Measurements from ENCODE around the gene UCHL5.
"Not testable (repeated sequence)": the region's sequence is repeated elsewhere in the genome, so short reads cannot be mapped to it uniquely, and the experiment has no call there.

The UCHL5 gene

GRCh38 chr1:192984080-192984479 is 75.1 kb downstream of the UCHL5 start:
- in situ Hi-C loops (cut with HindIII; ENCODE audit: low pct_unique_long_range_greater_than_20kb, low sequenced_read_pairs) = no loop called here
- no peak for TF ChIP-seq JUND (IDR thresholded peaks at IDR 0.05; ENCODE audit: low read depth)
- DNase-seq (ENCODE audit: low read depth in 1 of 2, low spot score in 1 of 2) = no peak

- in situ Hi-C loops (cut with HindIII; ENCODE audit: low pct_unique_long_range_greater_than_20kb, low sequenced_read_pairs) = no loop called here
- peak in 1 of 2 experiments; percentile 24 for DNase-seq (ENCODE audit: low read depth in 1 of 2, low spot score in 1 of 2)
- no peak for TF ChIP-seq JUND (IDR thresholded peaks at IDR 0.05; ENCODE audit: low read depth)
Measured at GRCh38 chr1:192983349-192983980, 75.7 kb downstream of the UCHL5 start.

GRCh38 chr1:192980856-192981255 is 78.3 kb downstream of the UCHL5 start:
- DNase-seq (ENCODE audit: low read depth in 1 of 2, low spot score in 1 of 2) = no peak
- in situ Hi-C loops (cut with HindIII; ENCODE audit: low pct_unique_long_range_greater_than_20kb, low sequenced_read_pairs) = no loop called here
- TF ChIP-seq JUND (IDR thresholded peaks at IDR 0.05; ENCODE audit: low read depth) = no peak

GRCh38 chr1:192980334-192980733 is 78.8 kb downstream of the UCHL5 start:
- in situ Hi-C loops (cut with HindIII; ENCODE audit: low pct_unique_long_range_greater_than_20kb, low sequenced_read_pairs); DNase-seq (ENCODE audit: low read depth in 1 of 2, low spot score in 1 of 2): not testable (repeated sequence)

GRCh38 chr1:192979542-192979941 is 79.6 kb downstream of the UCHL5 start:
- in situ Hi-C loops (cut with HindIII; ENCODE audit: low pct_unique_long_range_greater_than_20kb, low sequenced_read_pairs) = no loop called here
- DNase-seq (ENCODE audit: low read depth in 1 of 2, low spot score in 1 of 2) = no peak
- TF ChIP-seq JUND (IDR thresholded peaks at IDR 0.05; ENCODE audit: low read depth) = no peak

GRCh38 chr1:192978195-192978710 is 80.9 kb downstream of the UCHL5 start:
- TF ChIP-seq JUND (IDR thresholded peaks at IDR 0.05; ENCODE audit: low read depth) = no peak
- DNase-seq (ENCODE audit: low read depth in 1 of 2, low spot score in 1 of 2) = no peak

GRCh38 chr1:192977089-192977706 is 82.0 kb downstream of the UCHL5 start:
- in situ Hi-C loops (cut with HindIII; ENCODE audit: low pct_unique_long_range_greater_than_20kb, low sequenced_read_pairs) = no loop called here
- DNase-seq (ENCODE audit: low read depth in 1 of 2, low spot score in 1 of 2) = no peak
- no peak for TF ChIP-seq JUND (IDR thresholded peaks at IDR 0.05; ENCODE audit: low read depth)

More at GRCh38 chr1:192978195-192978710, 80.9 kb downstream of the UCHL5 start:
- in situ Hi-C loops (cut with HindIII; ENCODE audit: low pct_unique_long_range_greater_than_20kb, low sequenced_read_pairs) = no loop called here

- no peak for DNase-seq (ENCODE audit: low read depth in 1 of 2, low spot score in 1 of 2)
- in situ Hi-C loops (cut with HindIII; ENCODE audit: low pct_unique_long_range_greater_than_20kb, low sequenced_read_pairs) = no loop called here
- no peak for TF ChIP-seq JUND (IDR thresholded peaks at IDR 0.05; ENCODE audit: low read depth)
Measured at GRCh38 chr1:192976576-192976975, 82.6 kb downstream of the UCHL5 start.

GRCh38 chr1:192974701-192975100 is 84.5 kb downstream of the UCHL5 start:
- in situ Hi-C loops (cut with HindIII; ENCODE audit: low pct_unique_long_range_greater_than_20kb, low sequenced_read_pairs) = no loop called here
- no peak for DNase-seq (ENCODE audit: low read depth in 1 of 2, low spot score in 1 of 2)
- no peak for TF ChIP-seq JUND (IDR thresholded peaks at IDR 0.05; ENCODE audit: low read depth)

- TF ChIP-seq JUND (IDR thresholded peaks at IDR 0.05; ENCODE audit: low read depth) = no peak
- in situ Hi-C loops (cut with HindIII; ENCODE audit: low pct_unique_long_range_greater_than_20kb, low sequenced_read_pairs) = no loop called here
- DNase-seq (ENCODE audit: low read depth in 1 of 2, low spot score in 1 of 2) = no peak
Measured at GRCh38 chr1:192973988-192974387, 85.2 kb downstream of the UCHL5 start.

- no peak for DNase-seq (ENCODE audit: low read depth in 1 of 2, low spot score in 1 of 2)
- in situ Hi-C loops (cut with HindIII; ENCODE audit: low pct_unique_long_range_greater_than_20kb, low sequenced_read_pairs) = no loop called here
- no peak for TF ChIP-seq JUND (IDR thresholded peaks at IDR 0.05; ENCODE audit: low read depth)
Measured at GRCh38 chr1:192973202-192973601, 86.0 kb downstream of the UCHL5 start.

- no peak for DNase-seq (ENCODE audit: low read depth in 1 of 2, low spot score in 1 of 2)
- in situ Hi-C loops (cut with HindIII; ENCODE audit: low pct_unique_long_range_greater_than_20kb, low sequenced_read_pairs) = no loop called here
- no peak for TF ChIP-seq JUND (IDR thresholded peaks at IDR 0.05; ENCODE audit: low read depth)
Measured at GRCh38 chr1:192969091-192969490, 90.1 kb downstream of the UCHL5 start.

- in situ Hi-C loops (cut with HindIII; ENCODE audit: low pct_unique_long_range_greater_than_20kb, low sequenced_read_pairs) = no loop called here
- TF ChIP-seq JUND (IDR thresholded peaks at IDR 0.05; ENCODE audit: low read depth) = no peak
- DNase-seq (ENCODE audit: low read depth in 1 of 2, low spot score in 1 of 2) = no peak
Measured at GRCh38 chr1:192968323-192968722, 90.8 kb downstream of the UCHL5 start.
